ENCODE data around the gene GRIFIN.

Gene GRIFIN

DNA sequence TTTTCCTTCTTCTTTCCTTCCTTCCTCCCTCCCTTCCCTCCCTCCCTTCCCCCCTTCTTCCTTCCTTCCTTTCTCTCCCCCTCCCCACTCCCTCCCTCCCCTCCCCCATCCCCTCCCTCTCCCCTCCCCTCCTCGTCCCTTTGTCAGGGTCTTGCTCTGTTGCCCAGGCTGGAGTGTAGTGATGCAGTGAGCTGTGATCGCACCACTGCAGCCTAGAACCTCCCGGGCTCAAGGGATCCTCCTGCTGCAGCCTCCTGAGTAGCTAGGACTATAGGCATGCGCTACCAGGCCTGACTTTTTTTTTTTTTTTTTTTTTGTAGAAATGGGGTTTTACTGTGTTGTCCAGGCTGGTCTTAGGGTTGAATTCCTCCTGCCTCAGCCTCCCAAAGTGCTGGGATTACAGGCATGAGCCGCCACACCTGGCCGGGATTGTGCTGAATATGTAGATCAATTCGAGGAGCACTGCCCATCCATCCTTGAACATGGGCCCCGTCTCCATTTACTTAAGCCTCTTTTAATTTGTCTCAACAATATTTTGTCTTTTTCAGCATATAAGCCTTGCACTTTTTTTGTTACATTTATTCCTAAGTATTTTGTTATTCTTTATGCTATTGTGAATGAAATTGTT, 23.4 kb downstream of the GRIFIN start:
- no peak for DNase-seq (ENCODE audit: low spot score)

DNA sequence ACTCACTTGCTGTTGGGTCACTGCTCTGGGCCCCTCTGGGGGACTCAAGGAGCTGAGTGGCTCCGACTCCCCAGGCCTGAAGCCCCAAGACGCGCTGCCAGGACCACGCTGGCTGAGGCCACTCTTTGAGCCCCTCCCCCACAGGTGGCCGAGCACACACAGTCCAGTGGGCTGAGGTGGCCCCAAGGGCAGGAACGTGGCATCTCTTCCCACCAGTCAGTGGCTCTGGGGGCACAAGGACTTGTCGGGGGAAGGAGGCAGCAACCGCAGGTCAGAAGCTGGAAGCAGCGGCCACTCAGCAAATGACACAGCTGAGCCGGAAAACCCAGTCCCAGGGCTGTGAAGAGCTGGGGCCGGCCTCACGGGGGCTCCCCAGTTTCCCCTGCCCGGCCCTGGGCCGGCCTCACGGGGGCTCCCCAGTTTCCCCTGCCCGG, 24.1 kb downstream of the GRIFIN start:
- DNase-seq (ENCODE audit: low spot score) = no peak

DNA sequence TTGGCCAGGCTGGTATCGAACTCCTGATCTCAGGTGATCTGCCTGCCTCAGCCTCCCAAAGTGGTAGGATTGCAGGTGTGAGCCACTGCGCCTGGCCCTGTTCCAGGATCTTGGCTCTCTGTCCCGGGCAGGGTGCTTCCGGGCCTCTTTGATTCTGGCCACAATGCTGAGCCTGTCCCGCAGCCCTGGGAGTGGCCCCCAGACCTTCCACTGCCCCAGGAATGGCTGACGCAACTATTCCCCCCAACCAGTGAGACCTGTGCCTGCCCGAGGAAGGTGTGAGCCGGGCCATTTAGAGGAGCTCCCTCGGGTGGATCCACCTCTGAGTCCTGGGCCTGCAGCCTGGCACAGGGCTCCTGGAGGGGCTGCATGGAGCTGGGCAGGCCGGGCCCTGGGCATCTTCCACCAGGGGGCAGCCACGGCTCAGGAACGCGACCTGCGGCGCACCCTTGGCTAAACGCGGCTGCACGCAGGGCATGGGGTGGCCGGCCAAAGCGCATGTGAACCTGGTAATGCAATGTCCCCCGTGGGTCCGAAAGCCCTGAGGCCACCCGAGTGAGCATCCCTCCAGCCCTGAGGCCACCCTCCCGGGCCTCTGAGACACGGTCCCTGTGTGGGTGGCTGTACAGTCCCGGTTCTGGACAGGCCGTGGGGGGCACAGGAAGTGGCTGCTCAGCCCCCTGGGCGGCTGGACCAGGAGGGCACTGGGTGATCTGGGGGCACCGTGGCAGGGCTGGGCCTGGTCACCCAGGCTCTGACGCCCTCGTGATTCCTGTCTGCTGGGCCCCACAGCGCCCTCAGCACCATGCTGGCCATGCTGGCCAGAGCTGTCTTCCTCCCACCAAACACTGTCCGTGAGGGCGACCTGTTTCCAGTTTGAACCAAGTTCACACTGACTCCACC, 24.8 kb downstream of the GRIFIN start:
- DNase-seq (ENCODE audit: low spot score) = peak; percentile 59

DNA sequence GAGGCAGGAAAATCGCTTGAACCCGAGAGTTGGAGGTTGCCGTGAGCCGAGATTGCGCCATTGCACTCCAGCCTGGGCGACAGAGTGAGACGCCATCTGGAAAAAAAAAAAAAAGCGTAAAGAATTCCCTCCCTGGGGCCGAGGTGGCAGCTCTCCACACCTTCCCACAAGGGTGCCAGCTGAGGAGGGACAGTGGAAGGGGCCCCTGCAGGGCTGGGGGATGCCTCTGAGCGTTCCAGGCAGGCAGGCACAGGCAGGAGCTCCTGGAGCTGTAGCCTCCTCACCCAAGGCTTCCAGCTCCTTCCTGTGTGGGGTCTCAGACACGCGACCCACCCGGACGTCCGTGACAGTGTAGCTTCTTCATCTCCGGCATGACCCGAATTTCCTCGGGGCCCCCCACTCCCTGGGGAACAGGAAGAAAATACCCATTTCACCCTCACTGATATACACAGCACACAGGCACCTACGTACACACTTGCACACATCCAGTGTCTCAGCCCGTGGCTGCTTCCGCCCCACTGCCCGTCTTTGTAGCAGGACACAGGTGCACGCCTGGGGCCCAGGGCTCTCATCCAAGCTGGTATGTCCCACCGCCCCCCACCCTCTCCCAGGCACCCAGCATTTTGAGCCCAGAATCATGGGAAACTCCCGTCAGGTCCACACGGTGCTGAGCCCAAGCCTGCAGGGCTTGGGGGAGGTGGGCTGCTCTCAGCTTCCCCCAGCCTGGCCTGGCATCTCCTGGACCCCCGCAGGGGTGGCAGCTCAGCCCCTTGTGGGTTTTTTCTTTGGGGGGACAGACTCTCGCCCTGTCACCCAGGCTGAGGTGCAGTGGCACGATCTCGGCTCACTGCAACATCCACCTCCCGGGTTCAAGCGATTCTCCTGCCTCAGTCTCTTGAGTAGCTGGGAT, 25.7 kb downstream of the GRIFIN start:
- no peak for DNase-seq (ENCODE audit: low spot score)

DNA sequence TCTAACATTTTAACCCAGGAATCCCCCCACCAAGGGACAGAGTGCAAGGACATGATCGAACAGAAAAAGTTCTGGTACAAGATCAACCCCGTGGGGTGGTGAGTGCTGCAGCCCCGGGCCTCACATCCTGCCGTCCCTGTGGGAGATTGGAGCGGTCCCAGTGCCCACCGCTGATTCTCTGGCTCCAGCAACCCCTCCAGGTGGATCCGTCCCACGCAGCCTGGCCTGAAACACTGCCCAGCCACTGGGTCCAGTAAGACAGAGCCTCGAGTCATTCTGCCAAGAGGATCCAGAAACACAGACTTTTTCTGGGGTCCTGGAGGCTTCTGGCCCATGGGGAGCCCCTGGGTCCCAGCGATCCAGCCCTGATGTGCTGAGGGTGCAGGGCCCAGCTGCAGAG, 29.5 kb downstream of the GRIFIN start:
- DNase-seq (ENCODE audit: low spot score) = no peak

DNA sequence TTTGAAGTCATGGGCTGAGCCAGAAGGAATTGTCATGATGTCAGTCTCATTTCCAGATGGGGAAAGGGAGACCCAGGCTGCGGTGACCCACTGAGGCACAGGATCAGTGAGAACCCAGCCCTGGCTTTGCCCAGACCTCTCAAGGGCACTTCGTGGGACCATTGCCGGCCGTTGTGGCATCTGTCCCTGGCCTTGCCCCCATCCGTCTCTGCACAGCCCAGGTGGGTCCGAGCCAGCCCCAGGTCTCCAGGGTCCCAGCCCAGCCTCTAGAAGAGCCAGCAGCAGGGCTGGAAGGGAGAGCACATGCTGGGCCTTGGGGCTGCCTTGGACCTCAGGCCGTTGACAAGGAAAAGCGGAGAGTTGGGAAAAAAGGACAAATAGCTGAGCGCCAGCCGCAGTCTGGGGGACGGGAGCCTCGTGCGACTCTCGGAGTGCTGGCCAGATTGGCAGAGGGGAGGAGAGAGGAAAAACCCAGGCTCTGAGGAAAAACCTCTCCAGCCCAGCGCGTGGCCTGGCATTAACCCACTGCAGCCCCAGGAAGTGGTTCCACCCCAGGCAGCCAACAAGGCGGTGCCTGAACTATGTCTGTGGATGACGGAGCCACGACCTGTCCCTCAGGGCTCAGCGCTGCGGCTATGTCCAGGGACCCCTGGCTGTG, 30.2 kb downstream of the GRIFIN start:
- no peak for DNase-seq (ENCODE audit: low spot score)

DNA sequence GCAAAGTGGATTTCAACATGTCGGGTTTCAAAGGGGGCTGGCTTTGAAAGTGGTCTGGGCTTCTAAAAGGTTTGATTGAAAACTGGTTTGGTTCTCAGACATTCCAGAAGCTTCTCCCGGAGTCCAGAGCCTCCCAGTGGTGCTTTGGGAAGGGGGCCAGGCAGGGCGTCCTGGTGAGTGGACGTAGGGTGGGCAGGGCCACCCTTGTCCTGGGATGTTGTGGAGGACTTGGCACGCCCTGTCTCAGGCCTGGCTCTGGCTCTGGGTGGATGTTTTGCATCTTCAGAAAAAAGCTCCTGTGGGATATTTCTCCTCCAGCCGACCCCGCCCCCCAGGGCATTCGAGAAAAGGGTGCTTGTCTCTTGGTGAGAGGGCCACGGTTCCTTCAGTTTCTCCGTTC, 31.2 kb downstream of the GRIFIN start:
- DNase-seq (ENCODE audit: low spot score) = no peak

DNA sequence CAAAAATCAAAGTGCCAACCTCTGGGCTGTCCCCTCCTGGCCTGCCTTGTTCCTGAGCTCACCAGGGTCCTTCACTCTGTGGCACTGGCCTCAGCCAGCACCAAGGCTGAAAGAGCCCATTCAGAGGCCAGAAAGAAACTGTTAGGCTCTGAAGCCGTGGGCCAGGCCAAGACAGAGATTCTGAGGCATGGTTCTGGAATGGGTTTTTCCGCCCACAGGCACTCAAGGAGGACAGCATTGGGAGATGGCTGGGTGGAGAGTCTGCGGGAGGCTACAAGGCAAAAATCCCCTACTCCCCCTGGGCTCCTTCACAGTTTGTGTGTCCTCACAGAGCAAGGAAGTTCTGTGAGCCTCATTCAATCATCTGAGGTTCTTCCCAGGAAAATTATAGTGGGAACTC, 31.7 kb downstream of the GRIFIN start:
- DNase-seq (ENCODE audit: low spot score) = no peak

DNA sequence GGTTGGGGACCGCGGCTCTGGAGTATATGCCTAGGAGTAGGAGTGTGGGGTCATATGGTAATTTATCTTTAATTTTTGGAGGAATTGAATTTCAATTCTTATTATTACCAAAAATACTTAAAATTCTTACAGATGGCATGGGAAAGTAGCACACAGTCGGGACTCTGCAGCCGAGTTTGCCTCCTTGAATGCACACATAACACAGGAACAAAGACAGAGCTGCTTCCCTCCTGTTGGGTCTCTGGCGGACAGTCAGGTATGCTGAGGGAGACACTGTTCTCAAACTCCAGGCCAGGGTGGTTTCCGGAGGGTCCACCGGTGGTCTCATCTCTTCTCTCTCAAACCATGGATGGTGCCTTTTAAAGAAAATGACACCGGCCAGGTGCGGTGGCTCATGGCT, 32.7 kb downstream of the GRIFIN start:
- DNase-seq (ENCODE audit: low spot score) = no peak

DNA sequence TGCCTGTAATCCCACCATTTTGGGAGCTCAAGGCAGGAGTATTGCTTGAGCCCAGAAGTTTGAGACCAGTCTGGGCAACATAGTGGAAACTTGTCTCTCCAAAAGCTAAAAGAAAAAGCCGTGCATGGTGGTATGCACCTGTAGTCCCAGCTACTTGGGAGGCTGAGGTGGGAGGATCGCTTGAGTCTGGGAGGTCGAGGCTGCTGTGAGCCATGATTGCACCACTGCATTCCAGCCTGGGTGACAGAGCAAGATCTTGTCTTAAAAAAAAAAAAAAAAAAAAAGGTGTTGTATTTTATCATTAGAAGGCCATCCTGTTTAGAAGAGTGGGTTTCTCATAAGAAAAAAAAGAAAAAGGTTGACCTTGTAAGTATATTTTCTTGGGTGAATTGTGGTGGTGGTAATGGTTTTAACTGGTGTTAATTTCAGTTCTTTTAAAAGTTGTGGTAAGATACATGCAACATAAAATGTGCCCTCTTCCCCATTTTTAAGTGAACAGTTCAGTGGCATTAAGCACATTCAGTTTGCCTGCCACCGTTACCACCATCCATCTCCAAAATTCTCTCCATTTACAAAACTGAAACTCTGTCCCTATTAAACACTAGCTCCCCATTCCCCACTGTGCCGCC, 34.7 kb downstream of the GRIFIN start:
- DNase-seq (ENCODE audit: low spot score) = no peak

DNA sequence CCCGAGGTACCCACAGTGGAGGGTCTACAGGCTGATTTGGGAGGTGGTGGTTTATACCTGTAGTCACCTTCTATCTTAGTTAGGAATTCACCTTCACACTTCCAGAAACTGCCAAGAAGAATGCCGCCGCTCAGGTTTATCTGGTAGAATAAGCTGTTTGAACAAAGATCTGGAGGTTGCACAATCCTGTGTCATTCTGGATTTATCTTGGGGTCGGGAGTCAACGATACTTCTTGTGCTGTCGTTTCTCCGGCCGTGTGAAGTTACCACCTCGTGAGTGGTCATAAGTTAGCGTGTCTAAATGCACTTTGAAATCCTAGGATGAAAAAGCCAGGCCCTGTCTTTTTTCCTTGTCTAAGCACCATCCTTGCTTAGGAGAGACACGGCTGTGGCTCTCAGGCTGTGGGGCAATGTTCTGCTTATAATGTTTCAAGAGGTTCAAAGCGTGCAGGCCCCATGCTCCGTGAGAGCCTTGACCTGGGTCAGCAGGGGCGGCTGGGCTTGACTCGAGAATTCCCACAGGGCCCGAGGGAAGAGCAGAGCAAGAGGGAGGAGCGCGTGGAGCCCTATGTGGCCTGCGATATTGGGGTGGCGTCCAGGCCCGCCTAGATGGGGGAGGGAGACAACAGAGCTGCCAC, 35.5 kb downstream of the GRIFIN start:
- no peak for DNase-seq (ENCODE audit: low spot score)

DNA sequence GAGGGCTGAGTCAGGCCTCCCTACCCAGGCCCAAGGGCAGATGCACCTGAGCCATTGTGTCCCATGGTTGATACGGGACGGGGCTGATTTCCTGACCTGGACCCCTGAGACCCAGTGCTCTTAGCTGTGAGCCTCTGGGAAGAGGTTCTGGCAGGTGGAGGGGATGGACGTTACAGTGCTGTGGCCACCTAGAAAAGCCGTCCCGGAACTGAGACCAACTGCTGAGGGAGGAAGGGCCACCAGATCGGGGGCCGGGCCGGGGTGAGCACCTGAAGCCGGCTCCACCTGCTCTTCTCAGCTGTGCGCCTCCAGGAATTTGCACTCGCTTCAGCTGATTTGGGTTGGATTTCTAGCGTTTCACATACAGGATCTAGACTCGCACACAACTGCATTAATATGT, 37.4 kb downstream of the GRIFIN start:
- no peak for DNase-seq (ENCODE audit: low spot score)

DNA sequence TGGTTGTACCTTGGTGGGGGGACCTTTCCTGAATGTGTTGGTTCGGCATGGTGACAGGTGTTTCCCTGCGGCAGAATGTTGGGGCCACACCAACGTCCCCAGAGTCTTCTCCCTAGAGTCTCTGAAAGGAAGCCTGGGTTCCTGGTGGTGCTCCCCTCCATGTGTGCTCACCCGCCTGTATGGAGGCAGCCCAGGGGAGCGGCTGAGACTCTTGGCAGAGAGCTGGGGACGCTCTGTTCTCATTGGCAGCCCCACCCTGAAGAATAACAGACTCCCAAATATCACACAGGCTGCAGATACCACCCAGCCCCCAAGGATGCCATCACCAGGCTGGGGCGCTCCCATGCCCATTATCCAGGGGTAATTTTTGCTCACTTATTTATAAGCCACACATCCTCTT, 38.0 kb downstream of the GRIFIN start:
- DNase-seq (ENCODE audit: low spot score) = no peak

DNA sequence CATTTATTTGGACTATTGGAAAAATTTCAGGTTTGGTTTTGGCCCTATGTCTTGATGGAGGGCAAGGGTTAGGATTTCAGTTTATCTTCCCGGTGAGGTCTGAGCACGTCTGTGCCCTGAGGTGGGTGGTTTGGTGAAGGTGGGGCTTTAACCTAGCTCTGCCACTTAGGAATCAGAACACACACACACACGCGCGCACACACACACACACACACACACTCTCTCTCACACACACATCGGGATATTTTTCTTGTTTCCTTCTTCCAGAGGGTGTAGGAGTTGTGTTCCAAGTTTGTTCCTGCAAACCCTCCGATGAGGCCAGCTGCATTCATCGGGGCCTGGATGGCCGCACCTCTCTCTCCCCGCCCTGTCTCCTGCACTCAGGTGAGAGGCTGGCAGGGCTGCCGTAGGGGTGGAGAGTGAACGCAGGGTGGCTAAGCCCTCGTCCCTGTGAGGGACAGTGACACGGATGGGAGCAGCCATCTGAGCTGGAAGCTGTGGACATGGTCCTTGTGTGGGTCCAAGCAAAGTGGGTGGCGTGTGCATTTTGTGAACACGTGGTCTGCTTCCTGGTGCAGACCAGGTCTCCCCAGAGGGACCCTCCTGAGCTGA, 38.6 kb downstream of the GRIFIN start:
- no peak for DNase-seq (ENCODE audit: low spot score)

DNA sequence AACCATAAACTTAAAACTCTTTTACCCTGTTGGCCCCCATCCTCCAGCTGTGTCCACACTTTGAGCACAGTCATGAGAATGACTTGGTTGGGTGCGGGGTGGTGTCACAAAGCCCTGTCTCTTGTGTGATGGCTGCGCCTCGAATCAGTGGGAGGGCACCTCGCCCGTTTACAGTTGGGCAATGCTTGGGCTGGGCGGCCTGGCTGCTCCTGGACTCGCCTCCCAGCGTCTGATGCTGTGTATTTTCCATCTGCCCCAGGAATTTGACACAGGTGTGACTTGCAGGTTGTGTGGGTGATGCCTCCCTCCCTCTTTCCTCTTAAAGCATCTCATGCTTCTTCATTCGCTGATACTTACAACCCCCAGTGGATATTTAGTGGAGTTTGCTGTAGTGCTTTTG, 39.1 kb downstream of the GRIFIN start:
- DNase-seq (ENCODE audit: low spot score) = no peak

DNA sequence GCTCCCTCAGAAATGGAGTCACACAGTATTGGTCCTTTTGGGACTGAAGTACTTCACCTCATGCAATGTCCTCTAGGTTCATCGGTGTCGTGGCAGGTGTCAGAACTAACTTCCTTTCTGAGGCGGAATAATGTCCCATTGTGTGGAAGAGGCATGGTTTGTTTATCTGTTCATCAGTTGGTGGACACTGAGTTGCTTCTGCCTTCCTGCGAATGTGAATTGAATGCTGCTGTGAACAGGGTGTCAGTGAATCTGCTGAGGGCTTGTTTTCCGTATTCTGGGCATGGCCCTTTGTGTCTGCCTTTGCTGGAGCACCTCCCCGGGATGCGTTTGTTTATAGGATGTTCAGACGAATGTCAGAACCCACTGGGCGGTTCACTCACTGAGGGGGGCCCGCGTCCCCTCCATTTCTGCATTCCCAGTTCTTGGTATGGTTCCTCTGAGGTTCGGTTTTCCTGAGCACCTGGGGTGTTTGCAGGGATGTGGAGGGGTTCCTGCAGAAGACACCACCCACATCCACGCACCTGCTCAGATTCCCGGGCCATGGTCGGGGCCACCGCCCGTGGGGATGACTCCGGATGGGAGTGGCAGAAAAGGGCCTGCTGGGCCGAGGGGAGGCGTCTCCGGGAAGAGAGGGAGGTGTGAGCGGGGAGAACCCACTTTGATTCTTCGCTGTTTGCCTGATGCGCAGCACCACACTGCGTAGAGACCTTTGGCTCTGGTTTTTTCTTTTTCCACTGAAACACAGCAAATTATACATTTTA, 39.7 kb downstream of the GRIFIN start:
- no peak for DNase-seq (ENCODE audit: low spot score)

DNA sequence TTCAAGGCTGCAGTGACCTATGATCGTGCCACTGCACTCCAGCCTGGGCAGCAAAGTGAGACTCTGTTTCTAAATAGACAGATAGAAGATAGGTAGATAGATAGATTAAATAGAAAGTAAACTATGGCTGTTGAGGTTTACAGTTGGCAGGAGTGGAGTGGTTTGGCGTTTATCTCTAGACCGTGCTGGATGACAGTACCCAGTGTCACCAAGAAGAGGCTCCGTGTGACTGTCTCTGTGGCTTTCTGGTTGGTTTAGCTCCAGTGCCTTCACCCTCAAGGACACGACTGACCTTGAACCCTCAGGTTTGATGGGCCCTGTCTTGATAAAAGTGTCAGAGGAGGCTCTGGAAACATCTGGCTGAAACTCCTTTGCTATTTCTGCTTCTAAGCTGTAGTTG, 41.1 kb downstream of the GRIFIN start:
- no peak for DNase-seq (ENCODE audit: low spot score)

DNA sequence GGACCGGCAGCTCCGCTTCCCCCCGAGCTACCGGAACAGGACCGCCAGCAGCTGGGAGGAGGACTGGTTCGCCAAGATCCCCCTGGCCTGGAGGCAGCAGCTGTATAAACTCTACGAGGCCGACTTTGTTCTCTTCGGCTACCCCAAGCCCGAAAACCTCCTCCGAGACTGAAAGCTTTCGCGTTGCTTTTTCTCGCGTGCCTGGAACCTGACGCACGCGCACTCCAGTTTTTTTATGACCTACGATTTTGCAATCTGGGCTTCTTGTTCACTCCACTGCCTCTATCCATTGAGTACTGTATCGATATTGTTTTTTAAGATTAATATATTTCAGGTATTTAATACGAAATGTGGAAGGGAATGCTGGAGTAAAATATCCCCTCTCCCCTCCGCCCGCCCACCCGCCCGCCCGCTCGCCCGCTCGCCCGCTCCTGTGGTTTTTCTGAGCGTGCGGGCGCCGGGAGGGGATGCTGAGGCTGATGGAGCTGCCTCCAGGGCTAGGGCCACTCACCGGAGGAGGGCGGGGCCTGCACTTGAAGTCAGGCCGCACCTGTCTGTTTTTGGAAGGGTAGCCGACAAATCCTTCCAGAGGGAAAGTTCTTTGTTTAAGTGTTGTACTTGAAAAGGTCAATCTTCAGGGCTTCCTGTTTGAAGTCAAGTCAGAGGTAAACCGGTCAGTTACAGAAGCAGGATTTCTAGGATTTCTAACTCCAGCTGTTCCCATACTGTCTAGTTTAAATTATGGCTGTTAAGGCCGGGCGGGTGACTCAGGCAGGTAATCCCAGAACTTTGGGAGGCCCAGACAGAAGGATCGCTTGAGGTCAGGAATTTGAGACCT, 42.3 kb downstream of the GRIFIN start:
- DNase-seq (ENCODE audit: low spot score) = no peak

Data from hematopoietic multipotent progenitor cell treated with erythropoietin and hydrocortisone succinate and interleukin-3 and kit ligand, for 15 days (in vitro differentiated cells).